SK-N-SH (cell line): ENCODE data around the gene OBP2B. TPM values are rescaled to one million over a fixed set of nuclear protein-coding genes. Genes with fewer than 3 reads are reported as not detected.

ENCODE experiments used
- CTCF ChIA-PET: fragments of 300-600, 350-600 bp; formaldehyde crosslinking; extraction: SDS; loops from one replicate; lab custom pipeline; 2021; lab: Yijun Ruan, JAX
- POLR2A ChIA-PET: fragments of 350-600 bp; sonication (Branson Sonifier 250); formaldehyde crosslinking; extraction: SDS; loops from one replicate; lab custom pipeline; 2020; ENCODE audit warnings: antibody characterized with exemption, inconsistent platforms; lab: Yijun Ruan, JAX
- DNase-seq: peaks from one replicate; pipeline ENCODE4 v3.0.0; 2012
- H2AFZ ChIP-seq: fragments of 200-600 bp; sonication (generic); 2 replicates; pipeline ENCODE4 v1.8.1; 2016; ENCODE audit warnings: antibody characterized with exemption, mild to moderate bottlenecking, low read depth
- H3F3A ChIP-seq: fragments of 200-600 bp; sonication (generic); replicated peaks from 2 replicates; pipeline ENCODE3; 2016; ENCODE audit warnings: antibody characterized with exemption, mild to moderate bottlenecking; ENCODE audit not compliant: insufficient read depth
- H3K27ac ChIP-seq, 2 experiments: fragments of 200-500 bp in 1 of 2; fragments of 200-600 bp in 1 of 2; sonication (Bioruptor generic) in 1 of 2; sonication (generic), shearing (Covaris generic) in 1 of 2; 2 replicates each; pipeline versions ENCODE4 v1.5.1 to v1.6.1; 2014 to 2016; ENCODE audit warnings: low read depth in 2 of 2, inconsistent platforms in 1 of 2, low read length in 1 of 2, mild to moderate bottlenecking in 1 of 2, mixed read lengths in 1 of 2
- H3K27me3 ChIP-seq: fragments of 200-600 bp; sonication (generic), shearing (Covaris generic); 2 replicates; pipeline ENCODE4 v1.6.1; 2016; ENCODE audit warnings: mixed run types; ENCODE audit not compliant: insufficient read depth
- H3K36me3 ChIP-seq, 2 experiments: fragments of 200-500 bp in 1 of 2; fragments of 200-600 bp in 1 of 2; sonication (Bioruptor generic) in 1 of 2; sonication (generic) in 1 of 2; replicated peaks in 1 of 2; 2 replicates each; pipeline versions ENCODE3 to v1.5.1; 2014 to 2016; ENCODE audit warnings: low read length in 1 of 2, mild to moderate bottlenecking in 1 of 2; ENCODE audit not compliant: insufficient read depth in 2 of 2, control insufficient read depth in 1 of 2
- H3K4me1 ChIP-seq, 2 experiments: fragments of 200-500 bp in 1 of 2; fragments of 200-600 bp in 1 of 2; sonication (Bioruptor generic) in 1 of 2; sonication (generic), shearing (Covaris generic) in 1 of 2; 2 replicates each; pipeline versions ENCODE4 v1.5.1 to v1.6.1; 2014 to 2016; ENCODE audit warnings: low read depth in 1 of 2, low read length in 1 of 2, mixed run types in 1 of 2; ENCODE audit not compliant: insufficient read depth in 2 of 2, control insufficient read depth in 1 of 2
- H3K4me2 ChIP-seq: fragments of 200-600 bp; sonication (generic), shearing (Covaris generic); 2 replicates; pipeline ENCODE4 v1.6.1; 2017; ENCODE audit warnings: mixed run types
- H3K4me3 ChIP-seq, 2 experiments: fragments of 200-500 bp in 1 of 2; fragments of 200-600 bp in 1 of 2; sonication (Bioruptor generic) in 1 of 2; sonication (generic), shearing (Covaris generic) in 1 of 2; 2 replicates each; pipeline versions ENCODE4 v1.5.1 to v1.8.1; 2014 to 2016; ENCODE audit warnings: low read depth in 2 of 2, inconsistent platforms in 1 of 2, low read length in 1 of 2, mild to moderate bottlenecking in 1 of 2, mixed read lengths in 1 of 2, moderate library complexity in 1 of 2
- H3K79me2 ChIP-seq: fragments of 200-600 bp; sonication (generic); 2 replicates; pipeline ENCODE4 v1.8.1; 2017; ENCODE audit warnings: mild to moderate bottlenecking; ENCODE audit not compliant: insufficient read depth
- H3K9ac ChIP-seq: fragments of 200-600 bp; sonication (generic); 2 replicates; pipeline ENCODE4 v1.6.1; 2017; ENCODE audit warnings: mixed run types
- H3K9me2 ChIP-seq: fragments of 200-600 bp; sonication (generic); 2 replicates; pipeline ENCODE4 v1.6.1; 2017; ENCODE audit warnings: mixed run types
- H3K9me3 ChIP-seq: fragments of 200-600 bp; sonication (generic); 2 replicates; pipeline ENCODE4 v1.6.1; 2017; ENCODE audit warnings: mixed run types, mild to moderate bottlenecking, moderate library complexity
- H4K20me1 ChIP-seq: fragments of 200-600 bp; sonication (generic); 2 replicates; pipeline ENCODE4 v1.6.1; 2017; ENCODE audit warnings: mild to moderate bottlenecking, mixed run types; ENCODE audit not compliant: insufficient read depth
- EZH2phosphoT487 ChIP-seq: fragments of 200-600 bp; sonication (generic); IDR thresholded peaks from 2 replicates; pipeline ENCODE4 v1.6.1; 2017; ENCODE audit warnings: low read depth, mixed run types, mild to moderate bottlenecking, antibody characterized with exemption, moderate library complexity, borderline replicate concordance
- FOXM1 ChIP-seq: IDR thresholded peaks from 2 replicates; pipeline ENCODE4 v1.4.0; 2012; ENCODE audit warnings: low read depth, mild to moderate bottlenecking
- GABPA ChIP-seq: IDR thresholded peaks from 2 replicates; pipeline ENCODE4 v1.4.0; 2012; ENCODE audit warnings: low read depth, mild to moderate bottlenecking
- MEF2A ChIP-seq: IDR thresholded peaks from 2 replicates; pipeline ENCODE4 v1.4.0; 2012; ENCODE audit warnings: low read depth, borderline replicate concordance
- MXI1 ChIP-seq: IDR thresholded peaks from 2 replicates; pipeline ENCODE4 v1.6.1; 2012; ENCODE audit warnings: mild to moderate bottlenecking, low read depth, low read length, improper control_type of control experiment
- PBX3 ChIP-seq: IDR thresholded peaks from 2 replicates; pipeline ENCODE4; 2012
- RAD21 ChIP-seq: IDR thresholded peaks from 2 replicates; pipeline ENCODE4 v1.6.1; 2012; ENCODE audit warnings: mild to moderate bottlenecking, low read length
- RFX5 ChIP-seq: IDR thresholded peaks from 2 replicates; pipeline ENCODE4 v1.6.1; 2012; ENCODE audit warnings: mild to moderate bottlenecking, improper control_type of control experiment, low read length
- RXRA ChIP-seq: IDR thresholded peaks from 2 replicates; pipeline ENCODE4 v1.4.0; 2012; ENCODE audit warnings: low read depth, mild to moderate bottlenecking, borderline replicate concordance
- SMC3 ChIP-seq: IDR thresholded peaks from 2 replicates; pipeline ENCODE4 v1.6.1; 2012; ENCODE audit warnings: low read depth, low read length, improper control_type of control experiment
- TCF12 ChIP-seq: IDR thresholded peaks from 2 replicates; pipeline ENCODE4 v1.4.0; 2012
- TEAD4 ChIP-seq: IDR thresholded peaks from 2 replicates; pipeline ENCODE4 v1.4.0; 2012; ENCODE audit warnings: mild to moderate bottlenecking, borderline replicate concordance; ENCODE audit not compliant: insufficient read depth
- USF1 ChIP-seq: IDR thresholded peaks from 2 replicates; pipeline ENCODE4 v1.4.0; 2012; ENCODE audit warnings: low read depth, borderline replicate concordance
- USF2 ChIP-seq: fragments of 150-350 bp; IDR thresholded peaks from 2 replicates; pipeline ENCODE4 v1.6.1; 2017; ENCODE audit warnings: antibody characterized with exemption, low read length, low read depth, borderline replicate concordance
- ZBTB33 ChIP-seq: IDR thresholded peaks from 2 replicates; pipeline ENCODE4 v1.4.0; 2012; ENCODE audit warnings: low read depth, borderline replicate concordance
- WGBS: methylation state at CpG from one replicate; pipeline ENCODE4 v1.1.6; 2017; ENCODE audit warnings: low lambda C conversion rate; 5-methylcytosine and 5-hydroxymethylcytosine counted together
- polyA plus RNA-seq, 3 experiments: library from polyadenylated mRNA; depleted of rRNA; stranded (reverse); fragments of >200 nt; gene quantifications; 2 replicates each; pipeline ENCODE4 v1.2.3, GENCODE V29; 2012

OBP2B gene
- polyA plus RNA-seq, 1 of the 3 experiments (the other 2 are of a cell fraction), result not detected

GRCh38 chr9:133250741-133251170, 41.7 kb upstream of the OBP2B start:
- WGBS, result 16% methylated on average over 5 of the region's 5 CpGs
- no peak overlapping the region for H3K9ac ChIP-seq
- ChIA-PET CTCF (interaction anchor here (0.8 to 2.6 kb wide), 2 partner anchors 12 to 65 kb away, joined by 3 to 6 read pairs; no protein-coding TSS in a partner anchor), POLR2A (no interaction called here)
- no peak for TF ChIP-seq PBX3
- TF ChIP-seq SMC3, result no peak
- no peak for TF ChIP-seq TEAD4
- no peak for TF ChIP-seq RFX5
- TF ChIP-seq MXI1, result no peak
- TF ChIP-seq RXRA, result no peak
- TF ChIP-seq TCF12, result no peak
- no peak for TF ChIP-seq RAD21
- no peak for TF ChIP-seq USF2
- no peak for TF ChIP-seq MEF2A
- DNase-seq, result no peak
- H3K79me2 ChIP-seq, result no peaks in the 10 kb centered on the region
- H3K9me3 ChIP-seq, result no peaks in the 10 kb centered on the region
- H3K4me3 ChIP-seq, result no peak overlapping the region
- no peaks in the 10 kb centered on the region for H3F3A ChIP-seq
- H3K4me2 ChIP-seq, result no peak overlapping the region
- H3K4me1 ChIP-seq, result peaks cover 0 to 2% of the 10 kb centered on the region in 2 experiments; a peak in 1 of 4 replicates
- H4K20me1 ChIP-seq, result no peaks in the 10 kb centered on the region
- H3K27me3 ChIP-seq, result peaks cover 27% of the 10 kb centered on the region
- H3K27ac ChIP-seq, result no peak overlapping the region
- no peaks in the 10 kb centered on the region for H3K36me3 ChIP-seq
- H2AFZ ChIP-seq, result no peak overlapping the region
- H3K9me2 ChIP-seq, result no peaks in the 10 kb centered on the region

- Histone ChIP-seq H3K4me2 (no peak overlapping the region), H3K9me3 (no peaks in the 10 kb centered on the region), H3K4me1 (peaks cover 0 to 2% of the 10 kb centered on the region in 2 experiments; a peak in 1 of 4 replicates), H3K27me3 (peaks cover 32% of the 10 kb centered on the region), H4K20me1 (no peaks in the 10 kb centered on the region), H3K36me3 (no peaks in the 10 kb centered on the region), H2AFZ (no peak overlapping the region), H3K4me3 (no peak overlapping the region), H3K79me2 (no peaks in the 10 kb centered on the region), H3F3A (no peaks in the 10 kb centered on the region), H3K9ac (no peak overlapping the region), H3K27ac (no peak overlapping the region), H3K9me2 (no peaks in the 10 kb centered on the region)
- TF ChIP-seq USF1 (no peak), EZH2phosphoT487 (no peak), GABPA (no peak), RFX5 (no peak), FOXM1 (no peak), RXRA (no peak), ZBTB33 (no peak), SMC3 (no peak), PBX3 (no peak), MEF2A (no peak)
- POLR2A ChIA-PET, result no interaction called here
- peak; percentile 16 for DNase-seq
- 50% methylated on average over 1 of the region's 1 CpG for WGBS
- CTCF ChIA-PET, result no interaction called here
Observed at GRCh38 chr9:133249337-133249736, 40.3 kb upstream of the OBP2B start.
